DND-41 (cell line): Measurements from ENCODE around the gene KRTAP4-4.

Experiments
- ATAC-seq: fragments of 200-7000 bp; cut with Tn5 transposase; 3 replicates; pipeline ENCODE4 v1.9.1; 2021; ENCODE audit warnings: low read depth; ENCODE audit not compliant: insufficient read depth
- DNase-seq: peaks from one replicate; pipeline ENCODE4 v3.0.0-alpha.2; 2020
- H2AFZ ChIP-seq: 2 replicates; pipeline ENCODE4 v1.6.0; 2012; ENCODE audit warnings: low read depth, low read length
- H3K27ac ChIP-seq: 2 replicates; pipeline ENCODE4 v1.5.1; 2012; ENCODE audit warnings: low read length, inconsistent platforms
- H3K27me3 ChIP-seq: fragments of 200-600 bp; sonication (generic); 2 replicates; pipeline ENCODE4 v1.6.0; 2012; ENCODE audit warnings: low read length, mild to moderate bottlenecking, inconsistent platforms; ENCODE audit not compliant: insufficient read depth, poor library complexity
- H3K36me3 ChIP-seq: 2 replicates; pipeline ENCODE4 v1.5.1; 2012; ENCODE audit warnings: low read length, inconsistent platforms; ENCODE audit not compliant: insufficient read depth
- H3K4me1 ChIP-seq: 2 replicates; pipeline ENCODE4 v1.5.1; 2012; ENCODE audit warnings: mild to moderate bottlenecking, low read length; ENCODE audit not compliant: insufficient read depth
- H3K4me2 ChIP-seq: 2 replicates; pipeline ENCODE4 v1.6.0; 2012; ENCODE audit warnings: mild to moderate bottlenecking, moderate library complexity, low read length, inconsistent platforms; ENCODE audit not compliant: insufficient read depth
- H3K4me3 ChIP-seq, 2 experiments: fragments of 200-600 bp in 1 of 2; shearing (Covaris generic) in 1 of 2; 2 replicates each; pipeline ENCODE4 v1.5.1; 2012 to 2016; ENCODE audit warnings: inconsistent platforms in 2 of 2, low read length in 2 of 2, mild to moderate bottlenecking in 2 of 2, low read depth in 1 of 2, moderate library complexity in 1 of 2
- H3K79me2 ChIP-seq: 2 replicates; pipeline ENCODE4 v1.6.0; 2012; ENCODE audit warnings: low read length, inconsistent platforms; ENCODE audit not compliant: insufficient read depth
- H3K9ac ChIP-seq: 2 replicates; pipeline ENCODE4 v1.6.0; 2012; ENCODE audit warnings: low read depth, mild to moderate bottlenecking, inconsistent platforms, low read length, moderate library complexity
- H3K9me3 ChIP-seq: 2 replicates; pipeline ENCODE4 v1.5.1; 2012; ENCODE audit warnings: low read length, moderate library complexity, mild to moderate bottlenecking, inconsistent platforms; ENCODE audit not compliant: insufficient read depth, severe bottlenecking
- H4K20me1 ChIP-seq: 2 replicates; pipeline ENCODE4 v1.6.0; 2012; ENCODE audit warnings: low read length; ENCODE audit not compliant: insufficient read depth
- EZH2 ChIP-seq: IDR thresholded peaks from 3 replicates; pipeline ENCODE4 v1.6.1; 2012; ENCODE audit warnings: borderline replicate concordance, low read depth, mild to moderate bottlenecking, moderate library complexity, low read length, inconsistent platforms; ENCODE audit not compliant: severe bottlenecking
- TF ChIP-seq, protein P1 (sequence below): IDR thresholded peaks from 2 replicates; pipeline ENCODE4 v1.5.1; 2012; ENCODE audit warnings: borderline replicate concordance, low read length, moderate library complexity, mild to moderate bottlenecking; ENCODE audit not compliant: poor library complexity, severe bottlenecking; ENCODE audit errors: extremely low read depth

KRTAP4-4 gene

DNA sequence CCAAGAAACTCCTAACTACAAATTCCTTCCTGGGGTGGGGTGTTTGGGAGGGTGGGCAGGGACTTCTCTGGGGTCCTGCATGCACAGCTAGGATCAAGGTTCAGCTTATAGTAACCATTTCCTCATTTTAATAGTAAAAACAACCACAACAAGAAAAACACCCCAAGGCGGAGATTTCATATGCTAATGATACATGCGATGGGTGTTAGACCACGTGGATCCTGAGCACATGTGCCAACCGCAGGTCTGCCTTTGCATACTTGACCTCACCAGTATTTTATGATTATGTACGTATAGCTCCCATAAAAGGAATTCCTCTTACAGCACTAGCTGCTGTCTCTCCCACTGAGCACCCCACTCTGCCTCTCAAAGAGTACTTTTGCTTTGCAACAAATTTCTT lies 44.3 kb downstream of the KRTAP4-4 start:
- peaks cover 5% of the 10 kb centered on the region for H3K27me3 ChIP-seq
- DNase-seq (no peak), ATAC-seq (no peak)
- no peaks in the 10 kb centered on the region for H3K36me3 ChIP-seq
- no peak for TF ChIP-seq EZH2
- TF ChIP-seq, protein P1, sequence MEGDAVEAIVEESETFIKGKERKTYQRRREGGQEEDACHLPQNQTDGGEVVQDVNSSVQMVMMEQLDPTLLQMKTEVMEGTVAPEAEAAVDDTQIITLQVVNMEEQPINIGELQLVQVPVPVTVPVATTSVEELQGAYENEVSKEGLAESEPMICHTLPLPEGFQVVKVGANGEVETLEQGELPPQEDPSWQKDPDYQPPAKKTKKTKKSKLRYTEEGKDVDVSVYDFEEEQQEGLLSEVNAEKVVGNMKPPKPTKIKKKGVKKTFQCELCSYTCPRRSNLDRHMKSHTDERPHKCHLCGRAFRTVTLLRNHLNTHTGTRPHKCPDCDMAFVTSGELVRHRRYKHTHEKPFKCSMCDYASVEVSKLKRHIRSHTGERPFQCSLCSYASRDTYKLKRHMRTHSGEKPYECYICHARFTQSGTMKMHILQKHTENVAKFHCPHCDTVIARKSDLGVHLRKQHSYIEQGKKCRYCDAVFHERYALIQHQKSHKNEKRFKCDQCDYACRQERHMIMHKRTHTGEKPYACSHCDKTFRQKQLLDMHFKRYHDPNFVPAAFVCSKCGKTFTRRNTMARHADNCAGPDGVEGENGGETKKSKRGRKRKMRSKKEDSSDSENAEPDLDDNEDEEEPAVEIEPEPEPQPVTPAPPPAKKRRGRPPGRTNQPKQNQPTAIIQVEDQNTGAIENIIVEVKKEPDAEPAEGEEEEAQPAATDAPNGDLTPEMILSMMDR, result no peak
- H3K9ac ChIP-seq, result no peak overlapping the region
- H3K4me3 ChIP-seq, result no peak overlapping the region
- no peaks in the 10 kb centered on the region for H3K79me2 ChIP-seq
- H3K9me3 ChIP-seq, result peaks cover 8% of the 10 kb centered on the region
- H3K4me2 ChIP-seq, result no peak overlapping the region
- no peak overlapping the region for H2AFZ ChIP-seq
- H4K20me1 ChIP-seq, result no peaks in the 10 kb centered on the region
- H3K4me1 ChIP-seq, result no peaks in the 10 kb centered on the region
- H3K27ac ChIP-seq, result no peak overlapping the region

DNA sequence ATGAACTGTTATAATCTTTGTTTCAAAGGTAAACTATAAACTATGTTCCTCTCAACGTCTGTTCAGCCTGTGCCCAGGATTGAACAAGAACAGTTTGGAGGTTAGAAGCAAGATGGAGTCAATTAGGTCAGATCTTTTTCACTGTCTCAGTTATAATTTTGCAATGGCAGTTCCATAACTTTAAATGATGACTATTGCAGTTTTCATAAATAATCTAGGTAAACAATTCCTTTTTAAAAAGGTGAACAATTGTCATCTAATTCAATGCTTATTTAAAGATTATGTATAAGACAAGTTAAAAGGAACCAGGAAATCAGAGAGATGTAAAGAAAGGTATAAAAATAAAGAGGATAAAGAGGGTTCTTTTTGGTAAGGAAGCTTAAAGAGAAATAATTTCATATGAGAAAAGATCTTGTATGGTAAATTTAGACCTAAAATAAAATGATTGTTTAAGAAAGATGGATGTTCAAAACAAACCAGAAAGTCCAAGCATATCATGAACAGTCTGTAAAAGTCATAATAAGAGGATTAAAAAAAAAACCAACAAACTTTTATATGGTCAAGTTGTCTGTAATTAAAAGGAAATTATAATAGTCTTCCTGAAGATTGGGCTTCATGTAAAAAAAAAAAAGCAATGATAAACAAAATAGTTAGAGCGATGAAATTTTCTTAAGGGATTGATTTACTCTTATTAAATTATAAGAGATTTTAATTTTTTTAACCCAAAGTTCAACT lies 49.2 kb downstream of the KRTAP4-4 start:
- peaks cover 14% of the 10 kb centered on the region for H3K9me3 ChIP-seq
- H2AFZ ChIP-seq, result no peak overlapping the region
- ATAC-seq, result no peak
- TF ChIP-seq, protein P1, result no peak
- TF ChIP-seq EZH2, result no peak
- no peak overlapping the region for H3K4me3 ChIP-seq
- H3K27me3 ChIP-seq, result peaks cover 1% of the 10 kb centered on the region
- H3K79me2 ChIP-seq, result no peaks in the 10 kb centered on the region
- no peak overlapping the region for H3K9ac ChIP-seq
- no peaks in the 10 kb centered on the region for H3K4me1 ChIP-seq
- H3K36me3 ChIP-seq, result no peaks in the 10 kb centered on the region
- H4K20me1 ChIP-seq, result no peaks in the 10 kb centered on the region
- no peak overlapping the region for H3K27ac ChIP-seq
- H3K4me2 ChIP-seq, result no peak overlapping the region
- DNase-seq, result no peak
